GM18526 (cell line): Measurements from ENCODE around the gene LARP4B.

Source experiments
- POLR2A ChIP-seq: IDR thresholded peaks from 3 replicates; pipeline ENCODE4 v1.6.1; 2011; ENCODE audit not compliant: insufficient read length; ENCODE audit errors: extremely low read depth

Gene LARP4B

GRCh38 chr10:867807-868206 is 63.7 kb downstream of the LARP4B start:
- no peak for TF ChIP-seq POLR2A

- no peak for TF ChIP-seq POLR2A
These were observed 64.9 kb downstream of the LARP4B start for GRCh38 chr10:866577-866941.

- no peak for TF ChIP-seq POLR2A
These were observed 65.5 kb downstream of the LARP4B start for GRCh38 chr10:865924-866576.

GRCh38 chr10:865257-865656 is 66.2 kb downstream of the LARP4B start:
- TF ChIP-seq POLR2A = no peak

- no peak for TF ChIP-seq POLR2A
These were observed 71.0 kb downstream of the LARP4B start for GRCh38 chr10:860519-860918.

DNA sequence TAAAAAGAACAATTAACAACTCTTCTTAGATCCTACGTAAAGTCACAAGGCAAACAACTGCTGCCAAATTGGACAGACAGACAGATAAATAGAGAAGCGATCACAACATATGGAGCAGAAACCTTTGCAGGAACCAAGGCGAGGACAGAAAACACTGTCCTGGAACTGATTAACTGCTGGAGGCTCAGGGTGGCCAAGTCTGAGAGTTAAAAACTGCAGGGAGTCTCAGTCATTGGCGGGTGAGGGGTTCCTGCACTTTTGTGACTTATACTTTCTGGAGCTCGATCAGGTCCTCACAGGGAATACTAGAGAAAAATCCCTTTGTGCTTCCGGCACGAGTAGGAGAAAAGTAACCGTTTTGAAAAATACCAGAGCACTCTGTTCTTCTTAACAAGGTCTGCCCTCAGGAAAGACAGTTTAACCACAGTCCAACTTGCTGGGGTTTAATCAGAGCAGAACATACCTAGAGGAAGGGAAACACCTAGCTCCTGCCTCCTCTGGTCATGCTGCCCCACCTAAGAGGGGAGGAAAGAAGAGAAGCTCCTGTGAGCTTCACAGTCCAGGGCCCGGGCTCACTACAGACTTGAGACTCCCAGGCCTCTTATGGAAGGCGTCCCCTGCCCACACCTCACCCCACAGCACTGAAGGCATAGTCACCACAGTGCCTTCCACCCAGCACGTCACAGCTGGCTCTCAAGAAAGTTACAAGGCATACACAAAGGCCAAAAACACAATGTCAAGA is 74.9 kb downstream of the LARP4B start:
- no peak for TF ChIP-seq POLR2A

GRCh38 chr10:855671-856070 is 75.8 kb downstream of the LARP4B start:
- TF ChIP-seq POLR2A = no peak

DNA sequence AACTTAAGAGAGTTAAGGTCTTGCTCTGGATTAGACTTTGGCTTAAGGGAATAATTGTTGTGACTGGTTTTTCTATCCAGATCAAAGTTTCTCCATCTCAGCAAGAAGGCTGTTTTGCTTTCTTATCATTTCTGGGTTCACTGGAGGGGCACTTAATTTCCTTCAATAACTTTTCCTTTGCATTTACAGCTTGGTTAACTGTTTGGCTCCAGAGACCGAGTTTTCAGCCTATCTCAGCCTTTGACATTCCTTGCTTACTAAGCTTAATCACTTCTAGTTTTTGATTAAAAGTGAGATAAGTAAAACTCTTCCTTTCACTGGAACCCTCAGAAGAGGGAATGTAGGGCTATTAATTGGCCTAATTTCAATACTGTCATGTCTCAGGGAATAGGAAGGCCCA is 76.4 kb downstream of the LARP4B start:
- TF ChIP-seq POLR2A = no peak

GRCh38 chr10:853017-853416 is 78.5 kb downstream of the LARP4B start:
- TF ChIP-seq POLR2A = no peak

- no peak for TF ChIP-seq POLR2A
These were observed 79.1 kb downstream of the LARP4B start for GRCh38 chr10:852386-852785.

DNA sequence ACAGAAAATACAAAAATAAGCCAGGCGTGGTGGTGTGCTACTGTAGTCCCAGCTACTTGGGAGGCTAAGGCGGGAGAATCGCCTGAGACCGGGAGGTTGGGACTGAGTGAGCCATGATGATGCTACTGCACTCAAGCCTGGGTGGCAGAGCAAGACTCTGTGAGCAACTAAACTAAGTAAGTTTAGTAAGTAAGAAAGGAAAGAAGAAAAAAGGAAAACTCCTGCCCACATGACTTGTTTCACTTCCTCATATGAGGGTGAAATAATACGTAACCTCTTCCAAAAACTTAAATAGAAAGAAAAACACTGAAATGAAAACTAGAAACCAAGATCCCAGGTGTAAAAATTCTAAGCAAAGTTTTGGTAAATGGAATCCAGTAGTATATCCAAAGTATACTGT is 79.6 kb downstream of the LARP4B start:
- no peak for TF ChIP-seq POLR2A

GRCh38 chr10:850093-850492 is 81.4 kb downstream of the LARP4B start:
- no peak for TF ChIP-seq POLR2A

- TF ChIP-seq POLR2A = no peak
These were observed 83.6 kb downstream of the LARP4B start for GRCh38 chr10:847868-848267.

GRCh38 chr10:846126-846685 is 85.3 kb downstream of the LARP4B start:
- no peak for TF ChIP-seq POLR2A

- TF ChIP-seq POLR2A = no peak
These were observed 86.0 kb downstream of the LARP4B start for GRCh38 chr10:845526-845925.

DNA sequence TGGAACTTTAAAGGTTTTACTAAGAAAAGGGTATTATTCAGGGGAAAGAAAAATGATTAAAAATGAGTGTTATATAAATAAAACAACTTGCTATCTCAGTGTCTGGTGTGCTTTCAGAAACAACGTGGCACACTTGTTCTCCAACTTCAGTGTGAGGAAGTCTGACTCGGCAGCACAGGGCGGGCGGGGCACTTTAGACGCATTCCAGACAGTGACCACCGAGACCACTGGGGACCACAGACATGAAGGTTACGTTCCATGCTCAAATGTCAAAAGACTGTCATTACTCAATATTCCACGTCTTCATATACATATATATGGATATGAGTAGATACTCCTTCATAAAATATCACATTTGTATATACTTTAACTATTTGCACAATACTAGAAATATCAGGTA is 87.0 kb downstream of the LARP4B start:
- no peak for TF ChIP-seq POLR2A
